ENCODE measurements around the gene SCYL2.

DNA sequence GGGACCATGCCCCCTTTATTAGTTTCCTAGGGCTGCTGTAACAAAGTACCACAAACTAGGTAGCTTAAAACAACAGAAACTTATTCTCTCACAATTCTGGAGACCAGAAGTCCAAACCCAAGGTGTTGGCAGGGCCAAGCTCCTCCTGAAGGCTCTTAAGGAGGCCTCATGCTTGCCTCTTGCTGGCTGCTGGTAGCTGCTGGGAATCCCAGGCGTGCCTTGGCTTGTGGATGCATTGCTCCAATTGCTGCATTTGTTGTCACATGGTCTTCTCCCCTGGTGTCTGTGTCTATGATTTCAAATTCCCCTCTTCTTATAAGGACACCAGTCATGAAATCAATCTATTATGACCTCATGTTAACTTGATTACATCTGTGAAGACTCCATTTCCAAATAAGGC, 101.1 kb downstream of the SCYL2 start:
- TF ChIP-seq POLR2AphosphoS5 (IDR thresholded peaks at IDR 0.05) (no peak), POLR2A (IDR thresholded peaks at IDR 0.05) (no peak)
- TF ChIP-seq, protein P1, sequence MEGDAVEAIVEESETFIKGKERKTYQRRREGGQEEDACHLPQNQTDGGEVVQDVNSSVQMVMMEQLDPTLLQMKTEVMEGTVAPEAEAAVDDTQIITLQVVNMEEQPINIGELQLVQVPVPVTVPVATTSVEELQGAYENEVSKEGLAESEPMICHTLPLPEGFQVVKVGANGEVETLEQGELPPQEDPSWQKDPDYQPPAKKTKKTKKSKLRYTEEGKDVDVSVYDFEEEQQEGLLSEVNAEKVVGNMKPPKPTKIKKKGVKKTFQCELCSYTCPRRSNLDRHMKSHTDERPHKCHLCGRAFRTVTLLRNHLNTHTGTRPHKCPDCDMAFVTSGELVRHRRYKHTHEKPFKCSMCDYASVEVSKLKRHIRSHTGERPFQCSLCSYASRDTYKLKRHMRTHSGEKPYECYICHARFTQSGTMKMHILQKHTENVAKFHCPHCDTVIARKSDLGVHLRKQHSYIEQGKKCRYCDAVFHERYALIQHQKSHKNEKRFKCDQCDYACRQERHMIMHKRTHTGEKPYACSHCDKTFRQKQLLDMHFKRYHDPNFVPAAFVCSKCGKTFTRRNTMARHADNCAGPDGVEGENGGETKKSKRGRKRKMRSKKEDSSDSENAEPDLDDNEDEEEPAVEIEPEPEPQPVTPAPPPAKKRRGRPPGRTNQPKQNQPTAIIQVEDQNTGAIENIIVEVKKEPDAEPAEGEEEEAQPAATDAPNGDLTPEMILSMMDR (IDR thresholded peaks at IDR 0.05 in 8 of 11, conservative IDR thresholded peaks at IDR 0.05 in 3 of 11): no peak

Measured in spleen (tissue), 7 donors.